Naive thymus-derived CD4-positive, alpha-beta T cell (primary cell): ENCODE results near the gene FBXL4. TPM values are rescaled to one million over a fixed set of nuclear protein-coding genes. Genes with fewer than 3 reads are reported as not detected.

Experiments
- ATAC-seq: fragments of 150-1000 bp; cut with Tn5 transposase; 2 replicates; pipeline ENCODE4 v1.10.0; 2021; ENCODE audit warnings: mild to moderate bottlenecking, moderate library complexity
- CTCF ChIA-PET: fragments of 350-600 bp; sonication (Branson Sonifier 250); formaldehyde crosslinking; loops from one replicate; lab custom pipeline; 2021; ENCODE audit warnings: antibody characterized with exemption; lab: Charles Lee
- POLR2A ChIA-PET: fragments of 350-600 bp; sonication (Branson Sonifier 250); formaldehyde crosslinking; loops from one replicate; lab custom pipeline; 2021; ENCODE audit warnings: antibody characterized with exemption, inconsistent platforms; lab: Charles Lee
- DNase-seq, 9 donors: peaks; one replicate each; pipeline versions ENCODE4 v3.0.0 to v3.0.0-alpha.2; 2020 to 2022; ENCODE audit warnings: mixed read lengths in 1 of 9
- H3K27ac ChIP-seq: one replicate; pipeline ENCODE4 v1.7.0; 2013; ENCODE audit warnings: mild to moderate bottlenecking, low read depth, low read length, moderate library complexity
- H3K27me3 ChIP-seq, 2 donors: one replicate each; pipeline ENCODE4 v1.7.0; 2013; ENCODE audit warnings: low read length in 2 of 2, mild to moderate bottlenecking in 2 of 2, moderate library complexity in 2 of 2; ENCODE audit not compliant: control insufficient read depth in 2 of 2, insufficient read depth in 2 of 2
- H3K36me3 ChIP-seq, 3 experiments: 1 replicate in 2 of 3; 2 replicates in 1 of 3; pipeline ENCODE4 v1.7.0; 2013; ENCODE audit warnings: low read length in 3 of 3, mild to moderate bottlenecking in 3 of 3, moderate library complexity in 1 of 3; ENCODE audit not compliant: insufficient read depth in 3 of 3, control insufficient read depth in 2 of 3
- H3K4me1 ChIP-seq, 2 donors: one replicate each; pipeline ENCODE4 v1.7.0; 2013; ENCODE audit warnings: low read length in 2 of 2, mild to moderate bottlenecking in 2 of 2, moderate library complexity in 1 of 2; ENCODE audit not compliant: control insufficient read depth in 2 of 2, insufficient read depth in 2 of 2
- H3K4me3 ChIP-seq: 2 replicates; pipeline ENCODE4 v1.7.0; 2013; ENCODE audit warnings: mild to moderate bottlenecking, low read length
- H3K9me3 ChIP-seq, 3 experiments: 1 replicate in 2 of 3; 2 replicates in 1 of 3; pipeline ENCODE4 v1.7.0; 2013; ENCODE audit warnings: low read length in 3 of 3; ENCODE audit not compliant: control insufficient read depth in 2 of 3
- H3K27ac Mint-ChIP-seq, 9 donors: one replicate each; pipeline ENCODE4 v1.8.0; 2020 to 2022; ENCODE audit warnings: mixed read lengths in 9 of 9, mild to moderate bottlenecking in 8 of 9, moderate library complexity in 5 of 9, inconsistent platforms in 2 of 9
- H3K27me3 Mint-ChIP-seq, 5 donors: one replicate each; pipeline ENCODE4 v1.8.0; 2021 to 2022; ENCODE audit warnings: mixed read lengths in 5 of 5, mild to moderate bottlenecking in 1 of 5
- H3K36me3 Mint-ChIP-seq, 5 donors: one replicate each; pipeline ENCODE4 v1.8.0; 2020 to 2022; ENCODE audit warnings: mixed read lengths in 5 of 5, mild to moderate bottlenecking in 3 of 5, inconsistent platforms in 1 of 5
- H3K4me1 Mint-ChIP-seq, 7 donors: one replicate each; pipeline ENCODE4 v1.8.0; 2020 to 2022; ENCODE audit warnings: mixed read lengths in 7 of 7, mild to moderate bottlenecking in 3 of 7, inconsistent platforms in 1 of 7
- H3K4me3 Mint-ChIP-seq, 10 donors: one replicate each; pipeline ENCODE4 v1.8.0; 2020 to 2022; ENCODE audit warnings: mild to moderate bottlenecking in 10 of 10, mixed read lengths in 10 of 10, moderate library complexity in 6 of 10, inconsistent platforms in 2 of 10
- H3K9me3 Mint-ChIP-seq, 11 donors: one replicate each; pipeline ENCODE4 v1.8.0; 2020 to 2022; ENCODE audit warnings: mixed read lengths in 11 of 11, mild to moderate bottlenecking in 4 of 11, inconsistent platforms in 1 of 11, moderate library complexity in 1 of 11
- intact Hi-C, 2 donors: fragments of 100-400 bp; cut with micrococcal nuclease; formaldehyde crosslinking; loops; one replicate each; pipeline ENCODE4 v1.15.1; 2023
- polyA plus RNA-seq, 2 donors: library from polyadenylated mRNA; unstranded; fragments of 300-500 nt; fragmentation: Illumina TruSeq; gene quantifications; one replicate each; pipeline ENCODE4 v1.2.3, GENCODE V29; 2021
- total RNA-seq, 6 experiments: library from RNA in 5 of 6; stranded (reverse) in 5 of 6; gene quantifications; 1 replicate in 5 of 6; 2 replicates in 1 of 6; pipeline ENCODE4 v1.2.3 and lab custom pipeline; 2021 to 2026

The FBXL4 gene
- total and polyA plus RNA-seq, 7 experiments from 2014 or later: 9.2 to 24.3 (median 13.5) TPM

DNA sequence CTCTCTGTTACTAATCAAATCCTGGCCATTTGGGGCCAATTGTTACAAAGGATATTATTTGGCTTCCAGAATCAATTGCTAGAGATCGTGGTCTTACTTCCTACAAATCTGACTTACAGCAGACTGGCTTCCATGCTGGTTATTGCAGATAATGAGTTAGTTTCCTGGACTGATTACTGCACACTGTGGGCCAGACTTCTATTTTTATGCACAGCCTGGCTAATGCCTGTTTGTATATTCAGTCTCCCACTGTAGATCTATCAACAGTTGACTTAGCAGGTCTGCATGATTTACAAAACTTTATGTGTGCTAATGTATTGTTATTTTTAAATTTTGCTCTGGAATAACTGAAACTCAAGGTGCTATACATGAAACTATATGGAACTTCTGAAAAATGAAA is 25.8 kb upstream of the FBXL4 start:
- Histone ChIP-seq H3K27me3 (no peaks in the 10 kb centered on the region), H3K27ac (no peak overlapping the region), H3K36me3 (no peaks in the 10 kb centered on the region), H3K4me1 (no peaks in the 10 kb centered on the region), H3K4me3 (no peak overlapping the region), H3K9me3 (no peaks in the 10 kb centered on the region)
- no peak for ATAC-seq
- Mint-ChIP-seq H3K9me3 (peaks cover 0 to 10% (median 3%) of the 10 kb centered on the region in 11 donors), H3K27ac (no peak overlapping the region), H3K36me3 (no peaks in the 10 kb centered on the region), H3K4me1 (peaks cover 0 to 4% (median 0%) of the 10 kb centered on the region in 7 donors), H3K27me3 (peaks cover 0 to 8% (median 6%) of the 10 kb centered on the region in 5 donors), H3K4me3 (no peak overlapping the region)
- intact Hi-C loops: no loop called here
- ChIA-PET POLR2A (no interaction called here), CTCF (no interaction called here)
- DNase-seq: no peak

DNA sequence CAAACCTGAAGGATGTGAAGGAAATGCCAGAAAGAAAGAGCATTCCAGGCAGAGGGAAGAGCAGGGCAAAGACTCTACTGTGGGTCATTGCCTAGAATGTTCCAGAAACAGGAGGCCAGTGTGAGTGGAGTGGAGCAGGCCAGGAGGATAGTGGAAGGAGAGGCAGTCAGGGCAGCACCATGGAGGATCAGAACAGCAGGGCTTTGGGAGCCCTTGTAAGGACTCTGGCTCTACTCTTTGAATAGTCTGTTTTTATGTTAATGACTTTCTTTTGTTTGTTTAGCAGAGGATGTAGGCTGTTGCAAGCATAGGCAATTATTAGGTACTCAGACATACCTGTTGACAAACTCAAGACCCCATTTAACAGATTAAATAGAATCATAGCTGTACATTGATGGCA is 23.6 kb upstream of the FBXL4 start:
- POLR2A ChIA-PET: interaction anchor here (0.6 kb wide), 1 partner anchor 11 kb away, joined by 3 read pairs; no protein-coding TSS in a partner anchor
- no peak overlapping the region for H3K27ac ChIP-seq
- no peaks in the 10 kb centered on the region for H3K36me3 ChIP-seq
- no peak for ATAC-seq
- CTCF ChIA-PET: no interaction called here
- no peaks in the 10 kb centered on the region for H3K9me3 ChIP-seq
- intact Hi-C loops: no loop called here
- no peaks in the 10 kb centered on the region for H3K27me3 ChIP-seq
- H3K36me3 Mint-ChIP-seq: no peaks in the 10 kb centered on the region
- peaks cover 0 to 17% (median 3%) of the 10 kb centered on the region in 11 donors for H3K9me3 Mint-ChIP-seq
- no peaks in the 10 kb centered on the region for H3K4me1 Mint-ChIP-seq
- no peaks in the 10 kb centered on the region for H3K4me1 ChIP-seq
- no peak overlapping the region for H3K4me3 ChIP-seq
- no peak overlapping the region for H3K4me3 Mint-ChIP-seq
- no peak overlapping the region for H3K27ac Mint-ChIP-seq
- DNase-seq: no peak
- peaks cover 0 to 8% (median 6%) of the 10 kb centered on the region in 5 donors for H3K27me3 Mint-ChIP-seq

DNA sequence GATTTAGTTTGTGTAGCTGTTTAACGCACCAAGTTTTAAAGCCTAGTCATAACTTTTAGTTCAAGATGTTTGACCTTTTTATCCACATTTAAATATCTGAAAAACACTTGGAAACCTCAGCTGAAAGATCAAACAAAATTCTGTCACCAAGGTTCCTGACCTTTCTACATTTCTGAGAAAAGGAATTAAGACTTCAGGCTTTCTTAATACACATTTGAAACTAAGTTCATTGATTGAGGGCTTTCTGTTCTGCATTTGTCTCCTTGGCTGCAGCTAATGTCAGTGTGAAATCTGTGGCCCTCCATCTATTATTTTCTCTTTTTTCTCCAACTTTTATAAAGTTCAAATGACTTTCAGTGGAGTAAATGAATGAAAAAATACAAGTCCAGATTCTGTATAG is 22.7 kb upstream of the FBXL4 start:
- Histone ChIP-seq H3K36me3 (no peaks in the 10 kb centered on the region), H3K27me3 (no peaks in the 10 kb centered on the region), H3K4me1 (no peaks in the 10 kb centered on the region), H3K27ac (no peak overlapping the region), H3K9me3 (no peaks in the 10 kb centered on the region), H3K4me3 (no peak overlapping the region)
- POLR2A ChIA-PET: no interaction called here
- CTCF ChIA-PET: no interaction called here
- H3K9me3 Mint-ChIP-seq: peaks cover 0 to 17% (median 3%) of the 10 kb centered on the region in 11 donors
- DNase-seq: no peak
- intact Hi-C loops: no loop called here
- H3K27me3 Mint-ChIP-seq: peaks cover 0 to 9% (median 6%) of the 10 kb centered on the region in 5 donors
- H3K4me3 Mint-ChIP-seq: no peak overlapping the region
- no peak for ATAC-seq
- H3K4me1 Mint-ChIP-seq: no peaks in the 10 kb centered on the region
- no peaks in the 10 kb centered on the region for H3K36me3 Mint-ChIP-seq
- no peak overlapping the region for H3K27ac Mint-ChIP-seq

DNA sequence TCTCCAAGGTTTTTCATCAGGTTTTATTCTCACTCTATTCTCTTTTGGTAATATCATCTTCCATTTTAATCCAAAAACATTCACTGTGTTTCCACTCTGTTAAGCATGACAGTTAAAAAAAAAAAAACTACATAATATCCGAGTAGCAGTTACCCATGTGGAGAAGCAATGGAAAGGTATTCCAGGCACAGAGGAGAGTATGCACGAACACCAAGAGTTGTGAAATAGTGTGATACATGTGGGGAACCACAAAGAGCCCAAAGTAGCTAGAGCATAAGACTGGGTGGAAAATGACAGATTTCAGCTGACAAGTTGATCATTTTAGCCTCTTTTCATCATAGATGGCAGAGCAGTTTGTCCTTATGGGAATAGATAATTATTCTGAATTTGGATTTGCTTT is 19.9 kb upstream of the FBXL4 start:
- no peaks in the 10 kb centered on the region for H3K4me1 Mint-ChIP-seq
- Histone ChIP-seq H3K27me3 (peaks cover 0 to 3% of the 10 kb centered on the region in 2 donors), H3K36me3 (no peaks in the 10 kb centered on the region), H3K27ac (no peak overlapping the region), H3K4me1 (no peaks in the 10 kb centered on the region), H3K4me3 (no peak overlapping the region), H3K9me3 (no peaks in the 10 kb centered on the region)
- H3K36me3 Mint-ChIP-seq: no peaks in the 10 kb centered on the region
- ATAC-seq (no peak), DNase-seq (no peak)
- H3K4me3 Mint-ChIP-seq: no peak overlapping the region
- intact Hi-C loops: no loop called here
- H3K27me3 Mint-ChIP-seq: peaks cover 8 to 28% (median 19%) of the 10 kb centered on the region in 5 donors
- H3K27ac Mint-ChIP-seq: no peak overlapping the region
- POLR2A ChIA-PET: no interaction called here
- H3K9me3 Mint-ChIP-seq: peaks cover 0 to 17% (median 3%) of the 10 kb centered on the region in 11 donors
- CTCF ChIA-PET: no interaction called here

DNA sequence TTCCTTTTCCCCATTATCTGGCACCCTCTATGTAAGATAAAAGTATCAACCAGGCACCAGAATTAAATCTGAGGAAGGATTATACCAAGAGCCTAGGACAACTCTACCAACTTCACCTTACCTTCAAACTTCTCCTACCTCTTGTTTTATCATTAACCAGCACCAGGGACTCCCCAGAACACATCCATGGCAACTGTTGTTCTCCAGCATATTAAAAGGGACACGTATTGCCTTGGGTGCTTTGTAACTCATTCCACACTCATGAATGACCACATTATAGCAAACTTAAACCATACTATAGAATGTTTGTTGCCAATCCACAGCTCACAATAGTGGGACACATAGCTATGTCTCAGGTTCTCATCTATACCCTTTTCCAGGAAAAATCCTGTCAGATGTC is 11.9 kb upstream of the FBXL4 start:
- ChIA-PET POLR2A (no interaction called here), CTCF (no interaction called here)
- no peaks in the 10 kb centered on the region for H3K9me3 ChIP-seq
- no peaks in the 10 kb centered on the region for H3K36me3 ChIP-seq
- no peaks in the 10 kb centered on the region for H3K4me1 ChIP-seq
- H3K27me3 ChIP-seq: peaks cover 0 to 3% of the 10 kb centered on the region in 2 donors
- Mint-ChIP-seq H3K4me3 (no peak overlapping the region), H3K4me1 (no peaks in the 10 kb centered on the region), H3K9me3 (peaks cover 0 to 2% (median 0%) of the 10 kb centered on the region in 11 donors), H3K27me3 (peaks cover 10 to 32% (median 16%) of the 10 kb centered on the region in 5 donors), H3K27ac (no peak overlapping the region), H3K36me3 (no peaks in the 10 kb centered on the region)
- intact Hi-C loops: no loop called here
- no peak for DNase-seq
- H3K4me3 ChIP-seq: no peak overlapping the region
- H3K27ac ChIP-seq: no peak overlapping the region
- ATAC-seq: no peak

DNA sequence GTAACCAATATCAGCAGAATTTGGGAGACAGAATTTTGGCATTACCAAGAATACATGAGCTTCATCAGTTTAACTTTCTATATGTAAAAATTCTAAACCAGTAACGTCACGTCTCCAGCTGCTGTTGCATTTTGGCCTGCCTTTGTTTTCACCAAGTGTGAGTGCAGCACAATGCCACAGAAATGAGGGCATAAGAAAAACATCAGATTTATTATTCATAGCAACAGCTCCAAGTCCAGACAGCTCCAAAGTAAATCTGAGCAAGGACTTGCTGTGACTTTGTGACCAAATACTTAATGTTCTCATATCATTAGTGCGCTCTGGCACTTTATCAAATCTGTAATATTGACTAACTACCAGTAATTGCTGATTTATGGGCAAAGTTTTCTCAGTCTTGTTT is 11.0 kb upstream of the FBXL4 start:
- H3K4me3 ChIP-seq: no peak overlapping the region
- H3K9me3 Mint-ChIP-seq: peaks cover 0 to 2% (median 0%) of the 10 kb centered on the region in 11 donors

DNA sequence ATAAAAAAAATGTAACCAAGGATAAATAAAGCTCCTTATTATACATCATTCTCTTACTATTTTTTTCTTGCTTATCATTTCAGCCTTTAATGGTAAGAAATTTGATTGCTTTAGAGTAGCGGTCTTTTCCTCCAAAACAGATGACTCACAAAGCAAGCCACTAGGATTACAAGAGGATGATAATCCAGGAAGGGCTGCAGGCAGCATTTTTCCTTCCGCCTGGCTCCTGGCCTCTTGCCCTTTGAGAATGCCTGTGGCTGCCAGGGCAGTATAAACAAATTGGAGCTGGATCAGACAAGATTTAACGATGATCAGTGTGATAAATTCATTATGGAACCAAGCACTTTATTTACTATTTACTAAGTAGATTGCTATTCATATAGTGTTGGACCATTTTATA is 9.7 kb upstream of the FBXL4 start:
- CTCF ChIA-PET: no interaction called here
- no peaks in the 10 kb centered on the region for H3K27me3 ChIP-seq
- no peak overlapping the region for H3K4me3 ChIP-seq
- no peak overlapping the region for H3K27ac ChIP-seq
- POLR2A ChIA-PET: no interaction called here
- Mint-ChIP-seq H3K9me3 (peaks cover 0 to 2% (median 0%) of the 10 kb centered on the region in 11 donors), H3K4me1 (no peaks in the 10 kb centered on the region), H3K36me3 (no peaks in the 10 kb centered on the region), H3K27me3 (peaks cover 0 to 14% (median 3%) of the 10 kb centered on the region in 5 donors), H3K27ac (no peak overlapping the region), H3K4me3 (no peak overlapping the region)
- H3K4me1 ChIP-seq: no peaks in the 10 kb centered on the region
- intact Hi-C loops: no loop called here
- no peak for DNase-seq
- ATAC-seq: no peak
- no peaks in the 10 kb centered on the region for H3K9me3 ChIP-seq
- no peaks in the 10 kb centered on the region for H3K36me3 ChIP-seq

More for the DNA sequence above, 11.0 kb upstream of the FBXL4 start:
- no peaks in the 10 kb centered on the region for H3K27me3 ChIP-seq
- Mint-ChIP-seq H3K4me1 (no peaks in the 10 kb centered on the region), H3K4me3 (no peak overlapping the region), H3K36me3 (no peaks in the 10 kb centered on the region), H3K27ac (no peak overlapping the region), H3K27me3 (peaks cover 5 to 25% (median 10%) of the 10 kb centered on the region in 5 donors)
- intact Hi-C loops: no loop called here
- no peaks in the 10 kb centered on the region for H3K36me3 ChIP-seq
- POLR2A ChIA-PET: no interaction called here
- ATAC-seq: no peak
- DNase-seq: no peak
- CTCF ChIA-PET: no interaction called here
- H3K4me1 ChIP-seq: no peaks in the 10 kb centered on the region
- H3K27ac ChIP-seq: no peak overlapping the region
- H3K9me3 ChIP-seq: no peaks in the 10 kb centered on the region
